ENCODE measurements around the gene OTOP2. TPM values are rescaled to one million over a fixed set of nuclear protein-coding genes. Genes with fewer than 3 reads are reported as not detected.

OTOP2 gene
- total and polyA plus RNA-seq, 10 of the 15 experiments (the other 5 are each of a cell fraction or from before 2014, with no cell fraction given), result not detected

DNA sequence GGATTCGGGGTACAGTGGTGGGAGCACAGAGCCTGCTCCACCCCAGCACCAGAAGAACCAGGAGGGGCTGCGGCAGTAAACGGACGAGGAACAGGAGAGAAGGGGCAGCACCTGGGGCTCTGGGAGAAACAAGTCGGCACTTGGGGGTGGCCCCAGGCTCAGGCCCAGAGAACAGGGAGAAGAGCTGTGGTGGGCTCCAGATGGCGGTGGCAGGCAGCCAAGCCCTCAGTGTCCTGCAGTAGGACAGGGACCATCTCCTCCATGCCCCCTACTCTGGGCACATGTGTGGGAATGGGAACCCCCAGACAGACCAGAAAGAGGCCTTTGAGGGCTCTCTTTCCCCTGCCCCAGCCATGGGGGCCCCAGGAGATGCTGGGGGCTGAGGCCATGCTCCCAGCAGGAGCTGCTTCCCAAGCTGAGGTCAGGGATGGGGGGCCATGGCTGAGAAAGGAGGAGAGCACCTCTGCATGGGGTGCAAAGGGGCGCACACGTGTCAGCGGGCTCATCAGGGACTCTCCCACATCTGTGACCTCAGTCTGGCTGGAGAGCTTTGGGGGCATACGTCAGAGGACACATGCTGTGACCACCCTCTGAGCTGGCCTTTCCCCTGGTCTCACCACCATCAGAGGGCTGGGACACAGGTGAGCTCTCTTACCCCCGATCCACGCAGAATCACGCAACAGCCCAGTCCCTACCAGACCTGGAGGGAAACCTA, 7.8 kb upstream of the OTOP2 start:
- Histone ChIP-seq H2AFZ (ENCODE audit: control insufficient read depth, low read depth, low read length) (no peak overlapping the region), H3K27me3 (replicated peaks in 1 of 2; ENCODE audit: control insufficient read depth in 2 of 2, insufficient read depth in 2 of 2, low read length in 1 of 2) (peaks cover 0 to 3% of the 10 kb centered on the region in 2 experiments; a peak in 2 of 4 replicates), H3K9ac (ENCODE audit: control insufficient read depth, insufficient read depth, low read length) (no peak overlapping the region), H3K79me2 (ENCODE audit: control insufficient read depth, insufficient read depth, low read length) (no peaks in the 10 kb centered on the region), H3K4me2 (ENCODE audit: control insufficient read depth, insufficient read depth) (no peak overlapping the region), H3K27ac (ENCODE audit: control insufficient read depth, insufficient read depth) (no peak overlapping the region), H3K9me3 (replicated peaks; ENCODE audit: control insufficient read depth, insufficient read depth, low read length) (no peaks in the 10 kb centered on the region; the same call in 2 of the 3 replicates), H3K36me3 (ENCODE audit: control insufficient read depth in 2 of 2, insufficient read depth in 2 of 2, low read length in 1 of 2) (no peaks in the 10 kb centered on the region), H3K4me3 (no peak overlapping the region), H3K4me1 (ENCODE audit: control insufficient read depth, insufficient read depth, low read length) (no peaks in the 10 kb centered on the region), H4K20me1 (ENCODE audit: control insufficient read depth, insufficient read depth) (no peaks in the 10 kb centered on the region)
- intact Hi-C loops (cut with micrococcal nuclease; ENCODE audit: unreplicated experiment) (no loop called here), in situ Hi-C loops (cut with MboI) (no loop called here)
- ChIA-PET CTCF (interaction anchor here (1.3 to 1.6 kb wide), 2 partner anchors 44 to 45 kb away, joined by 3 to 5 read pairs; no protein-coding TSS in a partner anchor), SMC1A (ENCODE audit: uncharacterized antibody, unreplicated experiment) (interaction anchor here (0.6 to 0.9 kb wide), 2 partner anchors 45 to 71 kb away, joined by 3 to 4 read pairs; partner anchors contain the start of gene CDR2L), POLR2A (no interaction called here), RAD21 (ENCODE audit: unreplicated experiment) (interaction anchor here (0.9 kb wide), 1 partner anchor 45 kb away, joined by 4 read pairs; no protein-coding TSS in a partner anchor)
- BruUV-seq (replicated peaks), result no TSS peak
- no peak for ATAC-seq
- 32% methylated on average over 13 of the region's 13 CpGs for whole genome bisulfite sequencing (ENCODE audit: insufficient coverage, insufficient replicate concordance, low lambda C conversion rate, missing lambda C conversion rate)
- no peak for TF ChIP-seq NRF1 (conservative IDR thresholded peaks at IDR 0.05; ENCODE audit: low read depth, low read length)
- TF ChIP-seq, protein P1, sequence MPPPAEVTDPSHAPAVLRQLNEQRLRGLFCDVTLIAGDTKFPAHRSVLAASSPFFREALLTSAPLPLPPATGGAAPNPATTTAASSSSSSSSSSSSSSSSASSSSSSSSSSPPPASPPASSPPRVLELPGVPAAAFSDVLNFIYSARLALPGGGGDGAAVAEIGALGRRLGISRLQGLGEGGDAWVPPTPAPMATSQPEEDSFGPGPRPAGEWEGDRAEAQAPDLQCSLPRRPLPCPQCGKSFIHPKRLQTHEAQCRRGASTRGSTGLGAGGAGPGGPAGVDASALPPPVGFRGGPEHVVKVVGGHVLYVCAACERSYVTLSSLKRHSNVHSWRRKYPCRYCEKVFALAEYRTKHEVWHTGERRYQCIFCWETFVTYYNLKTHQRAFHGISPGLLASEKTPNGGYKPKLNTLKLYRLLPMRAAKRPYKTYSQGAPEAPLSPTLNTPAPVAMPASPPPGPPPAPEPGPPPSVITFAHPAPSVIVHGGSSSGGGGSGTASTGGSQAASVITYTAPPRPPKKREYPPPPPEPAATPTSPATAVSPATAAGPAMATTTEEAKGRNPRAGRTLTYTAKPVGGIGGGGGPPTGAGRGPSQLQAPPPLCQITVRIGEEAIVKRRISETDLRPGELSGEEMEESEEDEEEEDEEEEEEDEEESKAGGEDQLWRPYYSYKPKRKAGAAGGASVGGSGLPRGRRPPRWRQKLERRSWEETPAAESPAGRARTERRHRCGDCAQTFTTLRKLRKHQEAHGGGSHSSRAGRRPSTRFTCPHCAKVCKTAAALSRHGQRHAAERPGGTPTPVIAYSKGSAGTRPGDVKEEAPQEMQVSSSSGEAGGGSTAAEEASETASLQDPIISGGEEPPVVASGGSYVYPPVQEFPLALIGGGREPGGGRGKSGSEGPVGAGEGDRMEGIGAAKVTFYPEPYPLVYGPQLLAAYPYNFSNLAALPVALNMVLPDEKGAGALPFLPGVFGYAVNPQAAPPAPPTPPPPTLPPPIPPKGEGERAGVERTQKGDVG (CRISPR knock-in tag; IDR thresholded peaks at IDR 0.05), result no peak
- no peak for TF ChIP-seq FOXM1 (IDR thresholded peaks at IDR 0.05; ENCODE audit: low read depth, low read length)
- no peak for TF ChIP-seq ZNF217 (IDR thresholded peaks at IDR 0.05)
- no peak for TF ChIP-seq RAD21 (IDR thresholded peaks at IDR 0.05; ENCODE audit: insufficient read depth, low read depth, low read length)
- TF ChIP-seq SMARCA5 (IDR thresholded peaks at IDR 0.05), result no peak
- no peak for TF ChIP-seq MTA3 (IDR thresholded peaks at IDR 0.05; ENCODE audit: borderline replicate concordance, low read length)
- TF ChIP-seq, protein P2, sequence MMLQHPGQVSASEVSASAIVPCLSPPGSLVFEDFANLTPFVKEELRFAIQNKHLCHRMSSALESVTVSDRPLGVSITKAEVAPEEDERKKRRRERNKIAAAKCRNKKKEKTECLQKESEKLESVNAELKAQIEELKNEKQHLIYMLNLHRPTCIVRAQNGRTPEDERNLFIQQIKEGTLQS (IDR thresholded peaks at IDR 0.05; ENCODE audit: borderline replicate concordance, extremely low read depth, low read depth, low read length), result no peak
- no peak for TF ChIP-seq TBL1XR1 (IDR thresholded peaks at IDR 0.05; ENCODE audit: low read depth, low read length)
- no peak for TF ChIP-seq ESRRA (IDR thresholded peaks at IDR 0.05; ENCODE audit: low read length)
- TF ChIP-seq KLF5 (IDR thresholded peaks at IDR 0.05; ENCODE audit: partially characterized antibody), result no peak
- TF ChIP-seq ZNF207 (IDR thresholded peaks at IDR 0.05; ENCODE audit: borderline replicate concordance), result no peak
- TF ChIP-seq NBN (IDR thresholded peaks at IDR 0.05), result no peak
- TF ChIP-seq ZSCAN29 (IDR thresholded peaks at IDR 0.05), result no peak
- TF ChIP-seq MTA2 (IDR thresholded peaks at IDR 0.05; ENCODE audit: low read depth), result no peak
- TF ChIP-seq, protein P3, sequence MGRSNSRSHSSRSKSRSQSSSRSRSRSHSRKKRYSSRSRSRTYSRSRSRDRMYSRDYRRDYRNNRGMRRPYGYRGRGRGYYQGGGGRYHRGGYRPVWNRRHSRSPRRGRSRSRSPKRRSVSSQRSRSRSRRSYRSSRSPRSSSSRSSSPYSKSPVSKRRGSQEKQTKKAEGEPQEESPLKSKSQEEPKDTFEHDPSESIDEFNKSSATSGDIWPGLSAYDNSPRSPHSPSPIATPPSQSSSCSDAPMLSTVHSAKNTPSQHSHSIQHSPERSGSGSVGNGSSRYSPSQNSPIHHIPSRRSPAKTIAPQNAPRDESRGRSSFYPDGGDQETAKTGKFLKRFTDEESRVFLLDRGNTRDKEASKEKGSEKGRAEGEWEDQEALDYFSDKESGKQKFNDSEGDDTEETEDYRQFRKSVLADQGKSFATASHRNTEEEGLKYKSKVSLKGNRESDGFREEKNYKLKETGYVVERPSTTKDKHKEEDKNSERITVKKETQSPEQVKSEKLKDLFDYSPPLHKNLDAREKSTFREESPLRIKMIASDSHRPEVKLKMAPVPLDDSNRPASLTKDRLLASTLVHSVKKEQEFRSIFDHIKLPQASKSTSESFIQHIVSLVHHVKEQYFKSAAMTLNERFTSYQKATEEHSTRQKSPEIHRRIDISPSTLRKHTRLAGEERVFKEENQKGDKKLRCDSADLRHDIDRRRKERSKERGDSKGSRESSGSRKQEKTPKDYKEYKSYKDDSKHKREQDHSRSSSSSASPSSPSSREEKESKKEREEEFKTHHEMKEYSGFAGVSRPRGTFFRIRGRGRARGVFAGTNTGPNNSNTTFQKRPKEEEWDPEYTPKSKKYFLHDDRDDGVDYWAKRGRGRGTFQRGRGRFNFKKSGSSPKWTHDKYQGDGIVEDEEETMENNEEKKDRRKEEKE (IDR thresholded peaks at IDR 0.05), result no peak
- no peak for DNase-seq (ENCODE audit: low read depth, low spot score)
- no peak for FAIRE-seq

Data from GM12878 (cell line).